Measurements from ENCODE around the gene MYMK.

GRCh38 chr9:133477461-133477860, 47.3 kb downstream of the MYMK start:
- TF ChIP-seq YY1 (IDR thresholded peaks at IDR 0.05; ENCODE audit: insufficient read depth, insufficient read length) (no peak), SUZ12 (IDR thresholded peaks at IDR 0.05; ENCODE audit: extremely low read depth, insufficient read depth, insufficient read length) (no peak), ZNF274 (IDR thresholded peaks at IDR 0.05; ENCODE audit: low read depth, low read length) (no peak)

Data from NT2/D1 (cell line).